Measurements from ENCODE around the gene DHRS4.
"Not testable (repeated sequence)": the region's sequence is repeated elsewhere in the genome, so short reads cannot be mapped to it uniquely, and the experiment has no call there.

Gene DHRS4

GRCh38 chr14:23941669-23942068 is 11.9 kb upstream of the DHRS4 start:
- DNase-seq, result no peak

GRCh38 chr14:23942587-23942986 is 11.0 kb upstream of the DHRS4 start:
- DNase-seq, result no peak

DNA sequence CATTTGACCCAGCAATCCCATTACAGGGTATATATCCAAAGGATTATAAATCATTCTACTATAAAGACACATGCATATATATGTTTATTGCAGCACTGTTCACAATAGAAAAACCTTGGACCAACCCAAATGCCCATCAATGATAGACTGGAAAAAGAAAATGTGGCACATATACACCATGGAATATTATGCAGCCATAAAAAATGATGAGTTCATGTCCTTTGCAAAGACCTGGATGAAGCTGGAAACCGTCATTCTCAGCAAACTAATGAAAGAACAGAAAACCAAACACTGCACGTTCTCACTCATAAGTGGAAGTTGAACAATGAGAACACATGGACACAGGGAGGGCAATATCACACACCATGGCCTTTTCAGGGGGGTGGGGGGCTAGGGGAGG is 4.5 kb upstream of the DHRS4 start:
- DNase-seq, result not testable (repeated sequence)

GRCh38 chr14:23950411-23951135 is 3.0 kb upstream of the DHRS4 start:
- no peak for DNase-seq

- DNase-seq, result not testable (repeated sequence)
Observed at GRCh38 chr14:23951136-23951466, 2.5 kb upstream of the DHRS4 start.

- DNase-seq, result peak in 2 of 3 experiments; percentile 3 to 25
Observed at GRCh38 chr14:23951590-23952201, 1.9 kb upstream of the DHRS4 start.

- DNase-seq, result peak in 1 of 3 experiments; percentile 83
Observed at GRCh38 chr14:23953116-23953463, 480 bp upstream of the DHRS4 start.

DNA sequence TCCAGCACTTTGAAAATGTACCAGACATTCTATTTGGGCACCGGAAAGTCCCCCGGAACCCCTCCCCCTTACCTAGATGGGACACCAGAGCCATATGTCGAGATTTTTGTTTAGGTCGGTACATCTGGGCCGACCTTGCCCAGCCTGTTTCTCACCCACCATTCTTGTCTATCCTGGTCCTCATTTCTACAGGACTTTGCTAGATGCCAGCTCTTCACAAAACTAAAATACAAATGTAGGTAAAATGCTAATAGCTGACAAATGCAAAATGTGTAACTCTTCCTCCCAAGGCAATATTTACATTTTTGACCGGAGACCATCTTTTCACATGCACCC is 677 bp downstream of the DHRS4 start:
- not testable (repeated sequence) for DNase-seq

DNA sequence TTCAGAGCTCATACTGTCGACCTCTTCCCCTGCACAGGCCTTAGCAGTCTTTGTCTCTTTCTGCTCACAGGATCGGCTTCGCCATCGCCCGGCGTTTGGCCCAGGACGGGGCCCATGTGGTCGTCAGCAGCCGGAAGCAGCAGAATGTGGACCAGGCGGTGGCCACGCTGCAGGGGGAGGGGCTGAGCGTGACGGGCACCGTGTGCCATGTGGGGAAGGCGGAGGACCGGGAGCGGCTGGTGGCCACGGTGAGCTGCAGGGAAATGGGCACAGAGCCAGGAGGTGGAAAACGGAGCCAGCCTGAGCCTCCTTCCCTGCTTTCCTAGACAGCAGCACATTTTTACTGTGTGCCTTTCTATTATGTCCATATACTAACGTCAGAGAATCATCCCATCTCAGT is 1.4 kb downstream of the DHRS4 start:
- peak; percentile 6 to 51 (median 11) for DNase-seq

GRCh38 chr14:23955811-23956210 is 2.2 kb downstream of the DHRS4 start:
- DNase-seq, result not testable (repeated sequence)

- not testable (repeated sequence) for DNase-seq
Observed at GRCh38 chr14:23957913-23958569, 4.5 kb downstream of the DHRS4 start.

- DNase-seq, result not testable (repeated sequence)
Observed at GRCh38 chr14:23960899-23961298, 7.3 kb downstream of the DHRS4 start.

DNA sequence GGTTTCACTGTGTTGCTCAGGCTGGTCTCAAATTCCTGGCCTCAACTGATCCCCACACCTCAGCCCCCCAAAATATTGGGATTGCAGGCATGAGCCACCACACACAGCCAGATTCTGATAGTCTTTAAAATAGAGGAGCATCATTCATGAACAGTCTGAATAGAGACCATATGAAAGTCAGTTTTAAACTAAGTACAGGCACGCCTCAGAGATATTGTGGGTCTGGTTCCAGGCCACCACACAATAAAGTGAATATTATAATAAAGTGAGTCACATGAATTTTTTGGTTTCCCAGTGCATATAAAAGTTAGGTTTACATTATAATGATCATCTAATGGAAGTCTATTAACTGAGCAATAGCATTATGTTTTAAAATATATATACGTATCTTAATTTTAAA is 8.1 kb downstream of the DHRS4 start:
- not testable (repeated sequence) for DNase-seq

GRCh38 chr14:23969130-23969480 is 15.5 kb downstream of the DHRS4 start:
- not testable (repeated sequence) for DNase-seq

- peak in 2 of 3 experiments; percentile 80 to 83 for DNase-seq
Observed at GRCh38 chr14:23969481-23970282, 16.1 kb downstream of the DHRS4 start.

- DNase-seq, result not testable (repeated sequence)
Observed at GRCh38 chr14:23970283-23970659, 16.7 kb downstream of the DHRS4 start.

- DNase-seq, result not testable (repeated sequence)
Observed at GRCh38 chr14:23973178-23973577, 19.6 kb downstream of the DHRS4 start.

DNA sequence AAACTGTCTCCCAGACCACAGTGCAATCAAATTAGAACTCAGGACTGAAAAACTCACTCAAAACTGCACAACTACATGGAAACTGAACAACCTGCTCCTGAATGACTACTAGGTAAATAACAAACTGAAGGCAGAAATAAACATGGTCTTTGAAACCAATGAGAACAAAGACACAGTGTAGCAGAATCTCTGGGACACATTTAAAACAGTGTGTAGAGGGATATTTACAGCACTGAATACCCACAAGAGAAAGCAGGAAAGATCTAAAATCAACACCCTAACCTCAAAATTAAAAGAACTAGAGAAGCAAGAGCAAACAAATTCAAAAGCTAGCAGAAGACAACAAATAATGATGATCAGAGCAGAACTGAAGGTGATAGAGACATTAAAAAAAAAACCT is 20.5 kb downstream of the DHRS4 start:
- not testable (repeated sequence) for DNase-seq

GRCh38 chr14:23977208-23977607 is 23.6 kb downstream of the DHRS4 start:
- DNase-seq, result peak in 1 of 3 experiments; percentile 14

DNA sequence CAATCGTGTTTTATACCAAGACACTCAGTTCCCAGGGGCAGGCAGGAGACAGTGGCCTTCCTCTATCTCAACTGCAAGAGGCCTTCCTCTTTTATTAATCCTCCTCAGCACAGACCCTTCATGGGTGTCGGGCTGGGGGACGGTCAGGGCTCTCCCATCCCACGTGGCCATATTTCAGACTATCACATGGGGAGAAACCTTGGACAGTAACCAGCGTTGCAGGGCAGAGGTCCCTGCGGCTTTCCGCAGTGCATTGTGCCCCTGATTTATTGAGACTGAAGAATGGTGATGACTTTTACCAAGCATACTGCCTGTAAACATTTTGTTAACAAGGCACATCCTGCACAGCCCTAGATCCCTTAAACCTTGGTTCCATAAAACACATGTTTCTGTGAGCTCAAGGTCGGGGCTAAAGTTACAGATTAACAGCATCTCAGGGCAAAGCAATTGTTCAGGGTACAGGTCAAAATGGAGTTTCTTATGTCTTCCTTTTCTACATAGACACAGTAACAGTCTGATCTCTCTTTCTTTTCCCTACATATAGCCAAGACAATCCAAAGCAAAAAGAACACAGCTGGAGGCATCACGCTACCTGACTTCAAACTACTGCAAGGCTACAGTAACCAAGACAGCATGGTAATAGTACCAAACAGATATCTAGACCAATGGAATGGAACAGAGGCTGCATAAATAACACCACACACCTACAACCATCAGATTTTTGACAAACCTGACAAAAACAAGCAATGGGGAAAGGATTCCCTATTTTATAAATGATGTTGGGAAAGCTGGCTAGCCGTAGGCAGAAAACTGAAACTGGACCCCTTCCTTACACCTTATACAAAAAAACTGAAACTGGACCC is 28.6 kb downstream of the DHRS4 start:
- not testable (repeated sequence) for DNase-seq

- no peak for DNase-seq
Observed at GRCh38 chr14:23984891-23985602, 31.5 kb downstream of the DHRS4 start.

GRCh38 chr14:23988223-23988606 is 34.6 kb downstream of the DHRS4 start:
- DNase-seq, result not testable (repeated sequence)

All from NCI-H1417 (cell line).